PC-9 (cell line): Measurements from ENCODE around the gene PTPRD. TPM values are rescaled to one million over a fixed set of nuclear protein-coding genes. Genes with fewer than 3 reads are reported as not detected.
"Not testable (repeated sequence)": the region's sequence is repeated elsewhere in the genome, so short reads cannot be mapped to it uniquely, and the experiment has no call there.

Experiments used
- BruUV-seq: library from RNA; stranded (reverse); fragments of 400-500 nt; replicated peaks from 2 replicates; lab custom pipeline; 2021; lab: Mats Ljungman, UMichigan
- CTCF ChIA-PET: fragments of 300-600 bp; sonication (Branson Sonifier 250); formaldehyde crosslinking; loops from one replicate; lab custom pipeline; 2022; ENCODE audit warnings: antibody characterized with exemption; lab: Charles Lee
- POLR2A ChIA-PET: fragments of 300-600 bp; sonication (Branson Sonifier 250); formaldehyde crosslinking; loops from one replicate; lab custom pipeline; 2022; ENCODE audit warnings: antibody characterized with exemption; ENCODE audit not compliant: unreplicated experiment; lab: Charles Lee
- DNase-seq, 2 experiments: peaks; one replicate each; pipeline versions ENCODE4 v3.0.0 to v3.0.0-alpha.2; 2015 to 2022; ENCODE audit warnings: mixed read lengths in 1 of 2
- H2AFZ ChIP-seq: fragments of 200-600 bp; sonication (generic); 2 replicates; pipeline ENCODE4 v1.8.1; 2017; ENCODE audit warnings: antibody characterized with exemption
- H3F3A ChIP-seq: fragments of 200-600 bp; sonication (generic); 2 replicates; pipeline ENCODE4 v1.8.1; 2017; ENCODE audit warnings: antibody characterized with exemption, mild to moderate bottlenecking, low read depth; ENCODE audit not compliant: insufficient read depth
- H3K27ac ChIP-seq: fragments of 200-600 bp; sonication (generic); 2 replicates; pipeline ENCODE4 v1.6.1; 2016; ENCODE audit warnings: mixed run types
- H3K27me3 ChIP-seq: fragments of 200-600 bp; sonication (generic); 2 replicates; pipeline ENCODE4 v1.6.1; 2016; ENCODE audit warnings: low read depth, mixed run types; ENCODE audit not compliant: insufficient read depth
- H3K36me3 ChIP-seq: fragments of 200-600 bp; sonication (generic); 2 replicates; pipeline ENCODE4 v1.6.1; 2016; ENCODE audit warnings: low read depth, mixed run types
- H3K4me1 ChIP-seq: fragments of 200-600 bp; sonication (generic); replicated peaks from 2 replicates; pipeline ENCODE4 v1.6.1; 2016; ENCODE audit warnings: mixed run types; ENCODE audit not compliant: insufficient read depth
- H3K4me2 ChIP-seq: fragments of 200-600 bp; sonication (generic); 2 replicates; pipeline ENCODE4 v1.6.1; 2017; ENCODE audit warnings: mixed run types
- H3K4me3 ChIP-seq: fragments of 200-600 bp; sonication (generic); 2 replicates; pipeline ENCODE4 v1.6.1; 2016; ENCODE audit warnings: mixed run types
- H3K79me2 ChIP-seq: fragments of 200-600 bp; sonication (generic); 2 replicates; pipeline ENCODE4 v1.6.1; 2017; ENCODE audit warnings: low read depth, mixed run types
- H3K9me2 ChIP-seq: fragments of 200-600 bp; sonication (generic); 2 replicates; pipeline ENCODE4 v1.8.1; 2017; ENCODE audit warnings: mild to moderate bottlenecking; ENCODE audit not compliant: insufficient read depth
- H3K9me3 ChIP-seq: fragments of 200-600 bp; sonication (generic); 2 replicates; pipeline ENCODE4 v1.8.1; 2016; ENCODE audit warnings: low read depth; ENCODE audit not compliant: insufficient read depth
- H4K20me1 ChIP-seq: fragments of 200-600 bp; sonication (generic); 2 replicates; pipeline ENCODE4 v1.8.1; 2017; ENCODE audit not compliant: insufficient read depth
- CTCF ChIP-seq: fragments of 200-600 bp; sonication (generic); conservative IDR thresholded peaks from 2 replicates; pipeline ENCODE4 v1.6.1; 2017; ENCODE audit warnings: mixed run types, antibody characterized with exemption, mild to moderate bottlenecking, moderate library complexity
- EZH2 ChIP-seq: fragments of 200-600 bp; sonication (generic); IDR thresholded peaks from 2 replicates; pipeline ENCODE4 v1.8.0; 2017; ENCODE audit warnings: antibody characterized with exemption, low read depth
- intact Hi-C: fragments of 100-400 bp; cut with micrococcal nuclease; formaldehyde crosslinking; loops from one replicate; pipeline ENCODE4 v1.10.0; 2022; ENCODE audit not compliant: unreplicated experiment
- total RNA-seq: library from RNA; stranded (reverse); gene quantifications from 2 replicates; pipeline ENCODE4 v1.2.3, GENCODE V29; 2021

The PTPRD gene
- total RNA-seq, 1 experiment from 2014 or later, result not detected

GRCh38 chr9:9337129-9337528 lies 1275.7 kb downstream of the PTPRD start:
- DNase-seq, result no peak
- no peaks in the 10 kb centered on the region for H3K4me1 ChIP-seq
- TF ChIP-seq EZH2 (no peak), CTCF (no peak)
- H3K27ac ChIP-seq, result no peak overlapping the region
- no peaks in the 10 kb centered on the region for H3K27me3 ChIP-seq
- no peak overlapping the region for H3K4me3 ChIP-seq
- H2AFZ ChIP-seq, result no peak overlapping the region
- H3K36me3 ChIP-seq, result no peaks in the 10 kb centered on the region
- no peaks in the 10 kb centered on the region for H3F3A ChIP-seq
- CTCF ChIA-PET, result no interaction called here
- no peaks in the 10 kb centered on the region for H3K79me2 ChIP-seq
- H3K9me2 ChIP-seq, result no peaks in the 10 kb centered on the region
- no TSS peak for BruUV-seq
- no peak overlapping the region for H3K4me2 ChIP-seq
- H3K9me3 ChIP-seq, result no peaks in the 10 kb centered on the region
- POLR2A ChIA-PET, result no interaction called here
- intact Hi-C loops, result no loop called here
- no peaks in the 10 kb centered on the region for H4K20me1 ChIP-seq

GRCh38 chr9:9326749-9327148 lies 1286.1 kb downstream of the PTPRD start:
- H3K9me3 ChIP-seq, result no peaks in the 10 kb centered on the region
- no peak overlapping the region for H3K4me2 ChIP-seq
- BruUV-seq, result no TSS peak
- CTCF ChIA-PET, result no interaction called here
- H3K27me3 ChIP-seq, result no peaks in the 10 kb centered on the region
- POLR2A ChIA-PET, result no interaction called here
- no peak for DNase-seq
- H3K27ac ChIP-seq, result no peak overlapping the region
- H4K20me1 ChIP-seq, result no peaks in the 10 kb centered on the region
- H3K4me3 ChIP-seq, result no peak overlapping the region
- H3F3A ChIP-seq, result no peaks in the 10 kb centered on the region
- H3K36me3 ChIP-seq, result no peaks in the 10 kb centered on the region
- TF ChIP-seq CTCF (no peak), EZH2 (no peak)
- H3K79me2 ChIP-seq, result no peaks in the 10 kb centered on the region
- H3K9me2 ChIP-seq, result no peaks in the 10 kb centered on the region
- intact Hi-C loops, result no loop called here
- no peak overlapping the region for H2AFZ ChIP-seq
- H3K4me1 ChIP-seq, result no peaks in the 10 kb centered on the region

GRCh38 chr9:9319007-9319406 lies 1293.8 kb downstream of the PTPRD start:
- no peaks in the 10 kb centered on the region for H3K4me1 ChIP-seq
- no peak overlapping the region for H2AFZ ChIP-seq
- no peak for TF ChIP-seq CTCF
- TF ChIP-seq EZH2, result no peak
- intact Hi-C loops, result no loop called here
- H3K36me3 ChIP-seq, result no peaks in the 10 kb centered on the region
- no peaks in the 10 kb centered on the region for H3K9me2 ChIP-seq
- H3K4me3 ChIP-seq, result no peak overlapping the region
- H3F3A ChIP-seq, result no peaks in the 10 kb centered on the region
- H3K27me3 ChIP-seq, result peaks cover 3% of the 10 kb centered on the region; the same call in 1 of the 2 replicates
- H3K9me3 ChIP-seq, result no peaks in the 10 kb centered on the region
- BruUV-seq, result no TSS peak
- no peaks in the 10 kb centered on the region for H3K79me2 ChIP-seq
- ChIA-PET CTCF (no interaction called here), POLR2A (no interaction called here)
- H3K4me2 ChIP-seq, result no peak overlapping the region
- no peaks in the 10 kb centered on the region for H4K20me1 ChIP-seq
- no peak for DNase-seq
- H3K27ac ChIP-seq, result no peak overlapping the region

GRCh38 chr9:9310743-9311142 lies 1302.1 kb downstream of the PTPRD start:
- H3K27me3 ChIP-seq, H4K20me1 ChIP-seq, H3K79me2 ChIP-seq, intact Hi-C loops, H3K4me1 ChIP-seq, BruUV-seq, DNase-seq, H3K27ac ChIP-seq, H3F3A ChIP-seq, H3K36me3 ChIP-seq, POLR2A ChIA-PET, H3K4me3 ChIP-seq, H3K9me3 ChIP-seq, H2AFZ ChIP-seq, H3K4me2 ChIP-seq, H3K9me2 ChIP-seq, CTCF ChIA-PET: not testable (repeated sequence)
